Measurements from ENCODE around the gene SEMA3D. TPM values are rescaled to one million over a fixed set of nuclear protein-coding genes. Genes with fewer than 3 reads are reported as not detected.
A peak's percentile ranks its signal among the peaks of the same experiment; 100 is the strongest.

Gene SEMA3D
- polyA plus RNA-seq (ENCODE audit: insufficient read length in 4 of 4), result 10 to 100 TPM; 34.4 to 68.9 (median 51.3) TPM

DNA sequence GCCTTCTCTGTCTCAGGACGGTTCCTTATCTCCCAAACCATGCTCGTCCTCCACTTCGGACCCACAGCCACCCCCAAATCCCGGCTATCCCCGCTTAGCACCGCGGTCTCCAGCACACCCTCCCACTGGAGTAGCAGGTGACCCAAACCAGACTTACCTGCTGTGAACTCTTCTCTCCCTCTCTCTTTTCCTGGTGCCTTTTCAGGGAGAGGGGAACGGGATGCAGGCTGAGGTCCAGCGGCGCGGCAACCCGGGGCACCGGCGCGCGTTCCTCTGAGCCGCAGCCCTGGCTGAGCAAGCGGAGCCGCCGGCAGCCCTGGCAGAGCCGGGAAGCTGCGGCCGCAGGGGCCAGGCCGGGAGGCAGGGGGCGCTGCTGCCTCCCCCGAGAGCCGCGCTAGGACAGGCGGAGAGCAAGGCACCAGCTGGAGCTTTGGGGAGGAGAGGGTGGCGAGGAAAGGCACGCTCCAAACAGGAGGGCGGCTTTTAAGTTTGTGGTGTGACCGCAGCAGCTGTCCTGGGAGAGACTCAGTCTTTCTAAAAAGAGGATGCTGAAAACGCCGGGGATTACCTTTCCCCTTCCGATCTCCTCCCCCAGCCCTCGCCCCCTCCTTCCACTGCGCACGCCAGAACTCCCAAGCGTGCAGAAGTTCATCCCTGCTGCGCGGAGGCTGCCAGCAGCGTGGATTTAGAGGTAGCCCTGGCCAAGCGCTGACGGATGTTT, at the start of gene SEMA3D:
Gene SEMA3D (minus strand): TSS at position 536 of the 721 bp plus-strand sequence. CDS start 65,165 bp downstream, outside the sequence.
- DNase-seq (ENCODE audit: low read depth in 4 of 4, low spot score in 3 of 4), result peak; percentile 71 to 81 (median 72)

DNA sequence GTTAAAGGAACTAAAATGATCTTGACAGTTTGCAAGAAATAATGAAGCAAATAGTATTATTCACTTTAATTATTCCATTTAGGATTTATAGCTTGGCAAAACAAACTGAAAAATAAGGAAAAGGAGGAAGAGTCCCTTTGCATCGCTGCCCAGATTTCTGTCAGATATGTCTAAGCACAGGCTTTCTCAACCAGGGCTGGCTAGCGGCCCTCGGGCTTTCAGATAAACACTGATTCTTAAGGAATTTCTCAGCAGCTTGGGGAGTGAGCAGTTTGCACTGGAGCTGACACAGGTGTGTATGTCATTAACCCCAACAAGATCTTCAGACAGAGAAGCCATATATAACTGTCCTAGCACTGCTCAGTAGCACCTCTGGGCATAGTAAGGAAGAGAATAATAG, 47.9 kb upstream of the SEMA3D start:
- no peak for DNase-seq (ENCODE audit: low read depth in 4 of 4, low spot score in 3 of 4)

DNA sequence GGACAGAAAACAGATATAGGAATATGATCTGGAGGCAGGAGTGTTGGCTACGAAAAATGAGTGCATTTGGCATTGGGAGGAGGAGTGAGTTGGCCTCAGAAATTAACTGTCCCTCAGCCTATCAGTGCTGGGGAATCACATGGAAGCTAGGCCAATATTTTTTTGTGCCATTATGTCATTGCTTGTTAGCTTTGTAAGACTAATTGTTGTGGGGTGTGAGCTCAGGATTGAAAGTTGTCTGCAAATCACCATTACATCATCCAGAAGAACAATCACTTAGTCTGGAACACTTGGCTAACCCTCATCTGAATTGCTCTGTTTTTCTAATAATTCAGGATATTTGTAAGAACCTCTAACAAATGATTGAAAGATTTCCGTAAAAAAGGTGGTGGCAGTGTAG, 45.2 kb upstream of the SEMA3D start:
- DNase-seq (ENCODE audit: low read depth in 4 of 4, low spot score in 3 of 4), result no peak

DNA sequence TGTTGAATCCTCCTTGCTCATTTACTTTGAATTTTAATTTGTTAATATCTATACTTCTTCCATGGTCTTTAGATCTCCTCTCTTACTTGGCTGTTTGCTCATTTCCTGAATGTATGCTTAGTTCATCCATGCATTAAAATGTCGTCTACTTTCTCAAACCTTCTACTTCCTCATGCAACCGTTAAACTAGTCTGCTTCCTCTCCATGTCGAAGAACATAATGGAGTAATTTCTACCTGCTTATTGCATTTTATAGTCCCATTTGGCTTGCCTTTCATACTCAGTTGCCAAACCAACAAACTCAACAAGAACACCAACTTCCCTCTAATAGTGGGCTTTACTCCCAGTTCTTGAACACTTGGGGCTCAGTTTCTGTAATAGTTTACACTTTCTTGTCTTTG, 43.8 kb upstream of the SEMA3D start:
- no peak for DNase-seq (ENCODE audit: low read depth in 4 of 4, low spot score in 3 of 4)

DNA sequence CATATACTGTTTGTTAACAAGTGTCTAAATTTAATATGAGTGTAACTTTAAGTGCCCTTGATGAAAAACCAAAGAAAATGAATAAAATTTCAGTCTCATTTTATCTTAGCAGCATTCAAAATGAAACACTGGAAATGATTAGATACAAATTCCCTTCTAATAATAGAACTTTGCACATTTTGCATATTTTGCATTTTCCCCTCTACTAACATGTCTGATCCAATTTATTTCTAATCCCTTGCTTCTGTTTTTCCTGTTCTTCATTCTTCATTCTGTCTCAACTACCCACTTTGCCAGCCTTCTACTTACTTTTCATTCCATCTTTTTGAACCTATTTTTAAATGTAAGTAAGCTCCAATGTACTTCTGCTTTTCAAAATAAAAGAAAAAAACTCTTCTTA, 42.7 kb upstream of the SEMA3D start:
- no peak for DNase-seq (ENCODE audit: low read depth in 4 of 4, low spot score in 3 of 4)

DNA sequence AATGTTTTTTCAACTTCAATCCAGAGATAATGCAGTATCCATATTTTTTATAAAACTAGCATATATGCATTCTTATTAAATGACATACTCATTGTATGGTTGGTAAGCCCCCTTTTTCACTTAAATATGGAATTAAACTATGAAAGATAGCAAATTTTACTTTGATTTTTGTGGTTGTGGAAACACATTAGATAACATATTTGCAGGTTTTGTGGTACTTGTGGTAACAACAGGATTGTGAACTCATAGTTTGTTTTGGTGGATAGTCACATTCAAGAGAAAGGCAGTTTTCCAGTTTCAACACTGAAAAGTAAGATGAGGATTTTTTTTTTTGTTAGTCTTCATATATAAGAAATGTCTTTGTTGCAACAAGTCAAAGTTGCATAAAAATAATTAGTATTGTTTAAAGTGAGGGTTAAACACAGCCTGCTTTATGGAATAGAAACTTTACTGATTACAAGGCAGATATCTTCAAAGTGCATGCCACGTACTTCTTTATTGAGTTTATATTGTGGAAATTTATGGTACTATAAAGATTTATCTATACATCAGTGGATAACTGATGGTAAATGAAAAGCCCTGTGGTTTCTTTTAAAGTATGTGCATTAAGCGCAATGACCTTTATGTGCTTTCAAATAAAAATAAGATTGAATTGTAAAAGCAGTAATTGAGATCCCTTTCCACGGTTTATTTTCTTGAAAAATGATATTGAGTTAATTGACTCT, 39.7 kb upstream of the SEMA3D start:
- DNase-seq (ENCODE audit: low read depth in 4 of 4, low spot score in 3 of 4), result no peak

DNA sequence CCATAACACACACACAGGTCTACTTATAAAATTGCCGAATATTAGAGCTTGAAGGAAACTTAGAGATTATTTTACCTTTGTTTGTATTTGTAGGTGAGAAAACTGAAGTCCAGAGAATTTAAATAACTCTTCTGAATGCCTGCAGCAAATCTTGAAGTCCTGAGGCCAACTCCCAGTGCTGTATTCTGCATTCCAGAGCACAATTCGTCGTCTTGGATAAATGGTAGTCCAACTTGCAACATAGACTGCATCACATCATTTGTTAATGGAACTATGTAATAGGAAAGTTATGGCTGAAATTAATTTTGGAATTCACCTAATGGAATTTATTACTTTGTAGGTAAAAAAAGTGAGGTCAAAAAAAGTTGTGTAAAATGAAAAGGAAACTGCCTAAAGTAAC, 37.3 kb upstream of the SEMA3D start:
- DNase-seq (ENCODE audit: low read depth in 4 of 4, low spot score in 3 of 4), result no peak

DNA sequence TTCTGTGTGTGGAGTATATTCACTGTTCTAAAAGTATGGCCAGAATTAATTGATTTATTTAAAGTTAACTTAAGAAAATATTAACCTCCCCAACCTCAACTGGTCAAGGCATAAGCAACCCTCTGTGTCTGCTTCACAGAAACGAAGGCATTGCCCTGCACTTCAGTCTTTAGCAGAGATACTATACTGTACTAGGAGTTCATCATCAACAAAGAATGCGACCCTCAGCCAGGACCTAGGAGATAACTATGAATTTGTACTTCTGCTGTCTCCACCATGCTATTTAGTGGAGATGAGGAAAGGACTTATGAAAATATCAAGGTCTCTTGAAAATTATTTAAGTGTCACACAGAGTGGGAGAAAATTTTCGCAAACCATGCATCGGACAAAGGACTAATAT, 35.7 kb upstream of the SEMA3D start:
- DNase-seq (ENCODE audit: low read depth in 4 of 4, low spot score in 3 of 4), result no peak

DNA sequence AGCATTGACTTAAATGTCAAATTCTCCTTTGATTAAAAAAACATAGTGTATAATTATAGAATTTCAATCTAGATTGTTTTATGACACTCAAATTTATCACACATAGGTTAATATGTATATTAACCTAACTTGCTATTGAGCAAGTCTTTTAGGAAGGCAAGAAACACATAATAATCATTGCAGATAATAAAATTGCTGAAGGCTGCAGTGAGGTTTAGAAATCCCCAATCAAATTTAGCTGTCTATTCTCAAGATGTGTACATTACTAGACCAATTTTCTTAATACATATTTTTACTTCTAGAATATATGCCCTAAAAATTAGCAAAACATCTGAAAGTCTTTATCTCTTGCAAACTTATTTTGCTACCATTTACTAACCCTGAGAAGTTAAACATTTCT, 34.9 kb upstream of the SEMA3D start:
- DNase-seq (ENCODE audit: low read depth in 4 of 4, low spot score in 3 of 4), result no peak

DNA sequence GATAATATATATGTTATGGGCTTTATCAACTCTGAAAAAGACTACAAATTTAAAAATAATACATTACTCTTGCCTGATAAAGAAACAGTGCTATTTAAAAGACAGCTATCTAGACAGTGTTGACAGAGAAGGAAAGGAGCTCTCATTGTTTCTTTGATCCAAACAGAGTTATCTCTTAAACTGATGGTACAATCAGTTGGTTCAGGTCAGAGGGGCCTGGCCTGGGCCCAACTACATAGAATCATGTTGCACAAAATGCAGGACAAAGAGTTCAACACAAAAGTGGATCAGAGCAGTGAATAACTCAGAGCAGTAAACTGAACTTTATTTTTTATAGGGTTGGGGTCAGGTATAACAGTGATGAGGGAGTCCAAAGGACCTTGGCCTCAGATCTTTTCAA, 33.8 kb upstream of the SEMA3D start:
- no peak for DNase-seq (ENCODE audit: low read depth in 4 of 4, low spot score in 3 of 4)

DNA sequence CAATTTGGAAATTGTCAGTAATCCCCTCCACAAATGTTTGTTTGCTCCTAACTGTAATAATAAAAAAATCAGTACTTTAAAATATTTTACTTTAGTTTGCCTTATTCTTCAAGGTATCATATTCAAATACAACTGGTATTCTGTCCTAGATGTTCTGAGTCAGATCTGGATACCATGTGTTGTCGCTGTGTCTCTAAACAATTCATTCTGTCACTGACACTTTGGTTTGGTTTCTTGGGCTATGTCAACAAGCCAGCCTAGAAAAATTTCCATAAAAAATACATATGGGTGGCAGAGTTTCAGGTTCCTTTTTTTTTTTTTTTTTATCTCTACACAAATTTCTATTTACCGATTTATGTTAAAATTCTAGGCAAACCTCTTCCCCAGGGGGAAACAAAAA, 33.2 kb upstream of the SEMA3D start:
- DNase-seq (ENCODE audit: low read depth in 4 of 4, low spot score in 3 of 4), result no peak

DNA sequence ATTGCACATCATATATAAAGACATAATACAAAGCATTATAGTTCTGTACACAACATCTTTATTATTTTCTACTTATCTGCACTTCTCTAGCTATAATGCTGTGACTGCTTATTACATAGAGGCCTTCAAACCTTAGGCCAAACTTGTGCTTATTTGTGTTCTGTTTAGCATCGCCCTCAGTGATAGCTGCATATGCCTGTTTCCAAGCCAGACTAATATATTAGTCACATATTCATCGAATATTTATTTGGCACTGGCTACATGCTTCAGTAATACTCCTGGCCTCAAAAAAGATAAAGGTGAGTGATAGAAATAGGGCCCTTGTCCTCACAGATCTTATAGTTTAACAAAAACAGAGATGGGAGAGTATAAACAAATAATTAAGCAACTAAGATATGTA, 30.2 kb upstream of the SEMA3D start:
- DNase-seq (ENCODE audit: low read depth in 4 of 4, low spot score in 3 of 4), result no peak

DNA sequence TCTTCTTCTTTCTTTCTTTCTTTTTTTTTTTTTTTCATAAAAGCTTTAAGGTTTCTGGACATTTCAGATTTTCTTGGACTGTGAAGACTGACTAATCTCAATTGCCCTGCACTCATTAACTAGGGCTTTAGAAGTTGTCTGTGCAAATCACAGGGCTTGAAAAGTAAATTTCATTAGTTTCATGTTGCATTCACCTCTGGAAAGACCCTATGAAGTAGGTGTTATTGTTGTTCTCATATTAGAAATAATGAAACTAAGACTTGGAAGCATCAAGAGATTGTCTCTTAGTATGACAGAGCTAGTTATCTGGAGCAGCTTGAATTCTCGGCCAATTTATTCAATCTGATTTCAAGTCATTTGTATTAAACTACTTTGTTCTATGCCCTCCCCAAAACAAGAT, 28.2 kb upstream of the SEMA3D start:
- DNase-seq (ENCODE audit: low read depth in 4 of 4, low spot score in 3 of 4), result no peak

DNA sequence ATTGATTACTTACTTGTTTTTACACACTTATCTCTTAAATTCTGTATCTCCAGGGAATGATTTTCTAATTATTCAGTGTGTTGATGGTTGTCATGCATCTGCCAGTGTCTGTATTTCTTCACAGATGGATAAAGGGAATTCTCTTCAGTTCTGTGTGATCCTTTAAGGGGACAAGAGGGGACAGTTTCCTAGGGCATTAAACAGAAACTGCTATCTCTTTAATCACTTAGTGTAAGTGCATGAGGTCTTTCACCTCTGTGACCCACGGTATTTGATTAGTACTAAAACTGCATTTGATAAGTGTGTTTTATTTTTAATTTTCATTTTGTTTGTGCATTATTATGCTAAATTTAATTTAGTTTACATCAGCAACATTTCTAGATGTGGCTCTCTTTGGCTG, 26.6 kb upstream of the SEMA3D start:
- no peak for DNase-seq (ENCODE audit: low read depth in 4 of 4, low spot score in 3 of 4)

DNA sequence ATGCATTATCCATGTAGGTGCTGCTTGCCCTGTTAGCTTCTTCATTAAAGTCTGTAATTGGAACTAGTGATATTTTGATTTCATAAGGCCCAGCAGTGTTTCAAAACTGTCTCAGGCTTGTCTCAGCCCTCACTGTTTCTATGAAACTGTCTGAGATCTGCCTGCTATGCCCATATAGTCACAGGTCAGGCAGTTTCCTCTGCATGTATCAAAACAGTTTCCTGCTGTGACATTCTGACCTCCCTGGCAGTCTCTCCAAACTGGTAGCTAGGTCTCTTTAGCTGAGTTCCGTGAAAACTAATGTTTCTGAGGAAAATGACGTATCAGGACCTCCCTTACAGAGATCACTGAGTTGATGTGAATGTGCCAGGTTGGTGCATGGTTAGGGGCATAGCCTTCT, 18.9 kb upstream of the SEMA3D start:
- DNase-seq (ENCODE audit: low read depth in 4 of 4, low spot score in 3 of 4), result no peak

DNA sequence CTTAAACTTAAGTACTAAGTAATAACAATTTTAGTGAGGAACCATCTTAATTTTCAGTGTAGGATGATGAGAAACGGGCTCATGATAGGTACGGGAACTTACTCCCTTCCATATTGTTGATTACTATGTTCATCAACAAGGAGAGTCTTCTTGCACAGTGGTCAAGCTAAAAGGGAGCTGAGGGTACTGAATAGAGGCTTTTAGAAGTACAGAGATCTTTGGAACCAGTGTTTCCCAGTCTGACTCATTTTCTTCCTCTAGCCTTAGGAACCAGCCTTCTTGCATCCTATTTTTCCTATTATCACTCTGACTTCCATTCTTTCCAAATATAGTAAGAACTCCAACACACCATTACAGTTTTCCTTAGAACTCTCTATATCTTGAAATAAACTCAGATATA, 17.6 kb upstream of the SEMA3D start:
- no peak for DNase-seq (ENCODE audit: low read depth in 4 of 4, low spot score in 3 of 4)

DNA sequence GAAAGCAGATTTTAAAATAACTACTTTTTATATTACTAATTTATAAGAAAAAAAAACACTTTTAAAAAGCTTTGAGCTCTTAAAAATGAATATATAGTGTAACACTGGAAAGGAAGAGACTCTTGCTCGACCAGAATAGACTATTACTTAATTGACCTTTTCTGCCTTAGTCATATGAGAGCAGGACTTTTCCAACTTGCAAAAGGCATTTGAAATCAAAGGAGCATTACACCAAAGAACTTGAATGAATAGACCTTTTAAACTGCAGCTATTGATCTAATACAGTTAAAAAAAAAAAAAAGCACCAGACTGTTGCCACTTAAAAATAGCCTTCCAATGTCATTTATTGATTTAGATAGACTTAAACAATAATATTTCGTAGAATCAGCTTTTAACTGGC, 17.2 kb upstream of the SEMA3D start:
- DNase-seq (ENCODE audit: low read depth in 4 of 4, low spot score in 3 of 4), result no peak

DNA sequence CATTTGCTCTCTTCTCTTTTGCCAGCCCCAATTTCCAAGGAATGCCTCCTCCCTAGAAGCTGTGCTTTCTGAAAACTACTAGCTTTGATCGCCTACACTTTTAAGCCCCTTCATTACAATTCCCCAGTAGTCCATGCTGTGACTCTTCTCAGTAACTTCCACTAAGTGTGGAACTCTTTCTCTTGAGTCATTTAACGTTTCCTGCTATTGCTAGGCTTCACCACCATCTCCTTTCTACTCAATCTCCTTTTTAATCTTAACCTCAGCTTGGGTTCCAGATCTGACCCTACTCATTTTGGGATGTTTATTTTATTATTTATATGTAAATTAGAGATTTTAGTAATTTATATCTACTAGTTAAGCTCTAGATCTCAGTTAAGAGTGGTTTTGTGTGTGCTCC, 14.4 kb upstream of the SEMA3D start:
- DNase-seq (ENCODE audit: low read depth in 4 of 4, low spot score in 3 of 4), result no peak

DNA sequence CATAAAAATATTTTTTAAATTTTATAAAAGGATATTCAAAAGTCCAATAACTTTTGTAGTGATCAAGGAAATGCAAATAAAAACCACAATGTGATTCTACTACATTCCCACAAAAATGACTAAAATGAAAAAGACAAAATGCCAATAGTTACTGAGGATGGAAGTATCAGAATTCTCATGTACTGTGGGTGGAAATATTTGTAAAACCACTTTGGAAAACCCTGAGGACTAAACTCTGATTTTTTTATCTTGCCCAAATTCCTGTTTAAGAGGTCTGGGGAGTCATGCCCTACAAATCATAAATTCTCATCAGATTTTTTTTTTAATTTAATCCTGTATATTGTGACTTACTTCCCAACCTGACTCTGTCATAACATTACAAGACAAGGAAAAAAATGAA, 9.8 kb upstream of the SEMA3D start:
- DNase-seq (ENCODE audit: low read depth in 4 of 4, low spot score in 3 of 4), result no peak

DNA sequence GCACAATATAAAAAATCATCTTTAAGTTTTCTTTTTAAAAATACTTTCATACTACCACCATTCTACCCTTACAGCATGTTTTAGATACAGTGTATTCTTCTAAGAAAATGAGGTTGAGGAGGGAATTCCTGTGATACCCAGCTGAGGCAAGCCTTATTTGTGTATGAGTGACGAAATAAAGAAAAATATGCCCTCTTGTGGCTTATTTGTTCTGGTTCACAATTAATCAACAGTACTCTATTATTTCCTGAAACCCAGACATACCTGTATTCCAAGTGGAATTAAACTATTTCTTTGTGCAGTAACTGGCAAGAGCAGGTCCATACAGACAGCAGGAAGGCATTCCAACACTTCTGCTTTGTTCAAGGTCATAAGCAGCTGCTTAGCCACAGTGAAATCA, 4.5 kb upstream of the SEMA3D start:
- DNase-seq (ENCODE audit: low read depth in 4 of 4, low spot score in 3 of 4), result no peak

DNA sequence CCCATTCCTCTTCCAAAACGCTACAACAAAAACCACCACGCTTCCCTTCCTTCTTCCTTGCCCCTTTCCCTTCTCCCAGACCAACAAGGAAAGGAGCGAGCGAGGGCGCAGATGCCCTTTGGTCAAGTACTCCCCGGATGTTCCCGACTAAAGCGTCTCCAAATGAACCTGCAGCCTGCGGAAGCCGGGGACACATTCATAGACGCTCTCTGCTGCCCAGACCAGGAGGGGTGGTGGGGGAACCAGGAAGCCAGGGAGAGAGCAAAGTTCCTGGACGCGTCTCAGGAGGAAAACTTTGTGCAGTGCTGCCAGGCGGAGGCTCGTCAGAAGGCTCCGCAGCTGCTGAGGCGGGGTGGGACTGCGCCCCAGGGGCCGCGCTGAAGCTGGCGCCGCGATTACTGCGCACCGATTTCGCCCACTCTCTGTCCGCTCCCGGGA, 754 bp downstream of the SEMA3D start:
- DNase-seq (ENCODE audit: low read depth in 4 of 4, low spot score in 3 of 4), result peak; percentile 46 to 60 (median 48)

DNA sequence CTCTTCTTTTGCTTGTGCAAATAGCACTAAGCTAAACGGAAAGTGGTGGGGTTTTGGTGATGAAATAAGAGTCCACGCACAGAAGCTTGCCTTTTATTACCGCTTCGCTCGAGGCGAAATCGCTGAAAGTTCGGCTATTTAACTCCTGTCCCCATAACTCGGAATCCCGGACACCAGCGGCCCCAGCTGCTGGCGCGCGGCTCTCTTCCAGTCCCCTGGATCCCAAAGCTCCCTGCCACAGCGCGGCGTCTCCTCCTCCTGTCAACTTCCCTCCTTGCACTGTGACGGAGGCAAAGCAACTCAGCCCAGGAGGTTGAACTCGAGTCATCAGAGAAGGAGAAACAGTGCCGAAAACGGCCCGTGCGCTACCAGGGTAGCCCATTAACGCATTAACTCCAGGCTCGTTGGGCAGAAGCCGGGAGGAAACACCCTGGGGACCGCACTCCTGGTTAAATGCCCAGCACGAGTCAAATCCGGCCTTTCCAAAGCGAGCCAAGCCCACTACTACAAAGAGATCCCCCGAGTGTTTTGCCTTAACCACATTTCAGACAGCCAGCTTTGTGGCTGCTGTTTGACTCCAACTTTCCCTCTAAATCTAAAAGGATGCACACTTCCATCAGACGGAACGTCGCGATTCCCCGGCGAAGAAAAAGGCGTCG, 1.3 kb downstream of the SEMA3D start:
- DNase-seq (ENCODE audit: low read depth in 4 of 4, low spot score in 3 of 4), result peak; percentile 53 to 62 (median 56)

Data from left renal pelvis (tissue), 4 donors.